PC-3 (cell line): ENCODE measurements around the gene PSMB9.

ENCODE experiments used
- EZH2 ChIP-seq: fragments of 300-600 bp; sonication (generic); IDR thresholded peaks from one replicate; pipeline ENCODE4 v1.6.1; 2017; ENCODE audit warnings: antibody characterized with exemption, mild to moderate bottlenecking, low read length; ENCODE audit not compliant: unreplicated experiment
- EZH2phosphoT487 ChIP-seq: fragments of 300-600 bp; sonication (generic); IDR thresholded peaks from 2 replicates; pipeline ENCODE4 v1.6.1; 2018; ENCODE audit warnings: mild to moderate bottlenecking, antibody characterized with exemption, low read length, borderline replicate concordance
- TF ChIP-seq, protein P1 (sequence below): fragments of 300-600 bp; sonication (generic); conservative IDR thresholded peaks from 2 replicates; pipeline ENCODE4 v1.5.1; 2017; ENCODE audit warnings: antibody characterized with exemption, low read depth, mild to moderate bottlenecking, low read length

DNA sequence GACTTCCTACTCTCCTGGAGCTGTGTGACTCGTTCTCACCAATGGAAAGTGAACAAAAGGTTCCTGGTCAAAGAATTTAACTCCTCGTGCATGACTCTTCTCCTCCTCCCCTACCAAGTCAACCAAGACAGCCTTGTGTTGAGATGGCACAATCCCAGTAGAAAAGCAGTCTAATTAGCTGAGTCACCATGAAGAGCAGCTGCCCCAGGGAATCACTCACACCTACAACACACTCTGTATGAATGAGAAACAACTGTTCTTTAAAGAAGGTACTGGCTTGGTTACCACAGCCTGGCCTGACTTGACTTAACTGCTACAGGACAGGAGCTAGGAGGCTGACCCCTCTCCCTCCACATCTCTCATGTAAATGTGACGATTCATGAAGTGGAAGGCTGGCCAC is 34.3 kb upstream of the PSMB9 start:
- TF ChIP-seq EZH2 = no peak
- TF ChIP-seq, protein P1, sequence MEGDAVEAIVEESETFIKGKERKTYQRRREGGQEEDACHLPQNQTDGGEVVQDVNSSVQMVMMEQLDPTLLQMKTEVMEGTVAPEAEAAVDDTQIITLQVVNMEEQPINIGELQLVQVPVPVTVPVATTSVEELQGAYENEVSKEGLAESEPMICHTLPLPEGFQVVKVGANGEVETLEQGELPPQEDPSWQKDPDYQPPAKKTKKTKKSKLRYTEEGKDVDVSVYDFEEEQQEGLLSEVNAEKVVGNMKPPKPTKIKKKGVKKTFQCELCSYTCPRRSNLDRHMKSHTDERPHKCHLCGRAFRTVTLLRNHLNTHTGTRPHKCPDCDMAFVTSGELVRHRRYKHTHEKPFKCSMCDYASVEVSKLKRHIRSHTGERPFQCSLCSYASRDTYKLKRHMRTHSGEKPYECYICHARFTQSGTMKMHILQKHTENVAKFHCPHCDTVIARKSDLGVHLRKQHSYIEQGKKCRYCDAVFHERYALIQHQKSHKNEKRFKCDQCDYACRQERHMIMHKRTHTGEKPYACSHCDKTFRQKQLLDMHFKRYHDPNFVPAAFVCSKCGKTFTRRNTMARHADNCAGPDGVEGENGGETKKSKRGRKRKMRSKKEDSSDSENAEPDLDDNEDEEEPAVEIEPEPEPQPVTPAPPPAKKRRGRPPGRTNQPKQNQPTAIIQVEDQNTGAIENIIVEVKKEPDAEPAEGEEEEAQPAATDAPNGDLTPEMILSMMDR = no peak
- no peak for TF ChIP-seq EZH2phosphoT487
